ENCODE results near the gene TMEM217.

Gene TMEM217

GRCh38 chr6:37279366-37280134, 21.6 kb upstream of the TMEM217 start:
- DNase-seq = no peak

- no peak for DNase-seq
These were observed 19.1 kb upstream of the TMEM217 start for GRCh38 chr6:37277001-37277409.

- DNase-seq = no peak
These were observed 17.4 kb upstream of the TMEM217 start for GRCh38 chr6:37275350-37275749.

GRCh38 chr6:37273690-37274089, 15.7 kb upstream of the TMEM217 start:
- DNase-seq = no peak

- DNase-seq = no peak
These were observed 15.1 kb upstream of the TMEM217 start for GRCh38 chr6:37272834-37273566.

- no peak for DNase-seq
These were observed 11.2 kb upstream of the TMEM217 start for GRCh38 chr6:37269105-37269504.

- no peak for DNase-seq
These were observed 7.9 kb upstream of the TMEM217 start for GRCh38 chr6:37265860-37266259.

- no peak for DNase-seq
These were observed 7.1 kb upstream of the TMEM217 start for GRCh38 chr6:37265001-37265400.

- DNase-seq = no peak
These were observed 4.6 kb upstream of the TMEM217 start for GRCh38 chr6:37262446-37263026.

- no peak for DNase-seq
These were observed 3.3 kb upstream of the TMEM217 start for GRCh38 chr6:37261198-37261597.

GRCh38 chr6:37260444-37260843, 2.5 kb upstream of the TMEM217 start:
- DNase-seq = no peak

GRCh38 chr6:37260040-37260439, 2.1 kb upstream of the TMEM217 start:
- no peak for DNase-seq

- DNase-seq = no peak
These were observed 1.2 kb upstream of the TMEM217 start for GRCh38 chr6:37259191-37259590.

GRCh38 chr6:37258405-37259105, 611 bp upstream of the TMEM217 start:
- DNase-seq = no peak

GRCh38 chr6:37257320-37257633, 667 bp downstream of the TMEM217 start:
- no peak for DNase-seq

GRCh38 chr6:37256692-37257319, 1.1 kb downstream of the TMEM217 start:
- no peak for DNase-seq

- DNase-seq = no peak
These were observed 3.1 kb downstream of the TMEM217 start for GRCh38 chr6:37254881-37255280.

- DNase-seq = no peak
These were observed 4.4 kb downstream of the TMEM217 start for GRCh38 chr6:37253486-37254007.

GRCh38 chr6:37251211-37251780, 6.6 kb downstream of the TMEM217 start:
- DNase-seq = no peak

GRCh38 chr6:37244430-37245310, 13.3 kb downstream of the TMEM217 start:
- DNase-seq = peak; percentile 98

GRCh38 chr6:37243816-37244370, 14.1 kb downstream of the TMEM217 start:
- DNase-seq = no peak
